ENCODE measurements around the gene GUCY1A2. TPM values are rescaled to one million over a fixed set of nuclear protein-coding genes. Genes with fewer than 3 reads are reported as not detected.
"Not testable (repeated sequence)": the region's sequence is repeated elsewhere in the genome, so short reads cannot be mapped to it uniquely, and the experiment has no call there.

GUCY1A2 gene
- total RNA-seq, 4 donors from 2014 or later = 0.19 to 2.1 (median 0.86) TPM

DNA sequence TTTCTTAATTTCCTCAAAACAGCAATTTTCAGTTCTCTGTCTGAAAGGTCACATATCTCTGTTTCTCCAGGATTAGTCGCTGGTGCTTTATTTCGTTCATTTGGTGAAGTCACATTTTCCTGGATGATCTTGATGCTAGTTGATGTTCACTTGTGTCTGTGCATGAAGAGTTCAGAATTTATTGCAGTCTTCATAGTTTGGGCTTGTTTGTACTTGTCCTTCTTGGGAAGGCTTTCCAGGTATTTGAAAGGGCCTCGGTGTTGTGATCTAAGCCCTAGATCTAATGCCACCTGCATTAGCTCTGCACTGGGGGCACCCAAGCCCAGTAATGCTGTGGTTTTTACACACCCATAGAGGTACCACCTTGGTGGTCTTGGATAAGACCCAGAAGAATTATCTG lies 228.9 kb downstream of the GUCY1A2 start:
- no peaks in the 10 kb centered on the region for H3K9me3 ChIP-seq
- 52% methylated on average over 3 of the region's 3 CpGs for WGBS, 2 donors
- TF ChIP-seq POLR2A (IDR thresholded peaks at IDR 0.05) = no peak
- TF ChIP-seq, protein P1, sequence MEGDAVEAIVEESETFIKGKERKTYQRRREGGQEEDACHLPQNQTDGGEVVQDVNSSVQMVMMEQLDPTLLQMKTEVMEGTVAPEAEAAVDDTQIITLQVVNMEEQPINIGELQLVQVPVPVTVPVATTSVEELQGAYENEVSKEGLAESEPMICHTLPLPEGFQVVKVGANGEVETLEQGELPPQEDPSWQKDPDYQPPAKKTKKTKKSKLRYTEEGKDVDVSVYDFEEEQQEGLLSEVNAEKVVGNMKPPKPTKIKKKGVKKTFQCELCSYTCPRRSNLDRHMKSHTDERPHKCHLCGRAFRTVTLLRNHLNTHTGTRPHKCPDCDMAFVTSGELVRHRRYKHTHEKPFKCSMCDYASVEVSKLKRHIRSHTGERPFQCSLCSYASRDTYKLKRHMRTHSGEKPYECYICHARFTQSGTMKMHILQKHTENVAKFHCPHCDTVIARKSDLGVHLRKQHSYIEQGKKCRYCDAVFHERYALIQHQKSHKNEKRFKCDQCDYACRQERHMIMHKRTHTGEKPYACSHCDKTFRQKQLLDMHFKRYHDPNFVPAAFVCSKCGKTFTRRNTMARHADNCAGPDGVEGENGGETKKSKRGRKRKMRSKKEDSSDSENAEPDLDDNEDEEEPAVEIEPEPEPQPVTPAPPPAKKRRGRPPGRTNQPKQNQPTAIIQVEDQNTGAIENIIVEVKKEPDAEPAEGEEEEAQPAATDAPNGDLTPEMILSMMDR (IDR thresholded peaks at IDR 0.05) = no peak
- H3K27me3 ChIP-seq = no peaks in the 10 kb centered on the region
- H3K27ac ChIP-seq = no peak overlapping the region
- intact Hi-C loops (cut with DNase I) = no loop called here
- no peak overlapping the region for H3K4me3 ChIP-seq
- no peaks in the 10 kb centered on the region for H3K36me3 ChIP-seq
- no peak for DNase-seq
- no peaks in the 10 kb centered on the region for H3K4me1 ChIP-seq

DNA sequence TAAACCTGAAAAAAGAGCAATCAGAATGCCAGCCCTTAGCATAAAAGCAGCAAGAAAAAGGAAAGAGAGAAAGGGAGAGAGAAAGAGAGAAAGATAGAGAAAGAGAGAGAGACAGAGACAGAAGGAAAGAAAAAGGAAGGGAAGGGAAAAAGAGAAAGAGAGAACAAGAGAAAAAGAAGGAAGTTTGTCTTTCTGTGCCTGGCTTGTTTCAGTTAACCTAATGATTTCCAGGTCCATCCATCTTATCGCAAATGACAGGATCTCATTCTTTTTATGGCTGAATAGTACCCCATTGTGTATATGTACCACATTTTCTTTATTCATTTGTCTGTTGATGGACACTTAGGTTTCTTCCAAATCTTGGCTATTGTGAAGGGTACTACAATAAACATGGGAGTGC lies 230.8 kb downstream of the GUCY1A2 start:
- Histone ChIP-seq H3K4me1 (no peaks in the 10 kb centered on the region), H3K9me3 (no peaks in the 10 kb centered on the region), H3K36me3 (no peaks in the 10 kb centered on the region), H3K27ac (no peak overlapping the region), H3K27me3 (no peaks in the 10 kb centered on the region), H3K4me3 (no peak overlapping the region)
- intact Hi-C loops (cut with DNase I) = no loop called here
- no peak for DNase-seq
- 91 to 95% methylated on average over 1 of the region's 1 CpG for WGBS, 2 donors
- TF ChIP-seq, protein P1 (IDR thresholded peaks at IDR 0.05) = no peak
- no peak for TF ChIP-seq POLR2A (IDR thresholded peaks at IDR 0.05)

DNA sequence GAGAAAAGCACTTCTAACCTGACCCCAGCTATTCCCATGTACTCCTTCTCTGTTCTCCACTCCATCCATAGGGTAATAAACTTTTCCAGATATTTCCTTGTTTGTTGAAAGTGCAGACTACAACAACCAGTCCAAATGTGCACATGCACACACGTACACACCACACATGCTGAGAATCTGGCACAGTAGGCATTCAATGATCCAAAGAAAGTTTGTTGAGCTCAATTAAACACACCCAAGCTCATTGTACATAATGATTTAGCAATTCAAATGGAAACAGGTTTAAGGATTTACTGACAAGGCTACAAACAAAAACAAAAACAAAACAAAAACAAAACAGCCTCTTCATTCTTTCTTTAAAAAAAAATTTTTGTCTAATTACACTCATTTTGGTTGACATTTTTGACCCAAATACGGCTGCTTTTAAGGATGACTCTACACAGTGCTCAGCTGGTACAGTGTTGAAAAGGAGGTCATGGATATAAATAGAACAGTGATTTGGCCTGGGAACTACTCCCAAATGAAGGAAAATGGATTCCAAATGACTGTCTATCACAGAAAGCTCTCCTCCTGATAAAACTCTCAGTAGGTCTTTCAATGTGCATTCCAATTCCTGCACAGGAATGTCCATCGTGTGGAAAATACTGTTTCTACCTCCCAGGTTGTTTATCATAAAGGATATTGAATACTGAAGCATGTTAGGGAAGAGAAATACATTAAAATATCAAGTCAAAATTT lies 232.2 kb downstream of the GUCY1A2 start:
- Histone ChIP-seq H3K27me3 (no peaks in the 10 kb centered on the region), H3K4me1 (no peaks in the 10 kb centered on the region), H3K36me3 (no peaks in the 10 kb centered on the region), H3K4me3 (no peak overlapping the region), H3K9me3 (no peaks in the 10 kb centered on the region), H3K27ac (no peak overlapping the region)
- no peak for TF ChIP-seq POLR2A (IDR thresholded peaks at IDR 0.05)
- TF ChIP-seq, protein P1 (IDR thresholded peaks at IDR 0.05) = no peak
- intact Hi-C loops (cut with DNase I) = no loop called here
- WGBS, 2 donors = 53 to 59% methylated on average over 3 of the region's 3 CpGs
- DNase-seq = no peak

DNA sequence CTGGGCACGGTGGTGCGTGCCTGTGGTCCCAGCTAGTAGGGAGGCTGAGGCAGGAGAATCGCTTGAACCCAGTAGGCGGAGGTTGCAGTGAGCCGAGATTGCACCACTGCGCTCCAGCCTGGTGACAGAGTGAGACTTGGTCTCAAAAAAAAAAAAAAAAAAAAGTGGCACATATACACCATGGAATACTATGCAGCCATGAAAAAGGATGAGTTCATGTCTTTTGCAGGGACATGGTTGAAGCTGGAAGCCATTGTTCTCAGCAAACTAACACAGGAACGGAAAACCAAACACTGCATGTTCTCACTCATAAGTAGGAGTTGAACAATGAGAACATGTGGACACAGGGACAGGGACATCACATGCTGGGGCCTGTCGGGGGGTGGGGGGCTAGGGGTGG lies 241.0 kb downstream of the GUCY1A2 start:
- H3K27me3 ChIP-seq; H3K36me3 ChIP-seq; H3K4me1 ChIP-seq; H3K9me3 ChIP-seq; H3K27ac ChIP-seq; H3K4me3 ChIP-seq; DNase-seq; intact Hi-C loops (cut with DNase I): not testable (repeated sequence)
- 93 to 96% methylated on average over 5 to 7 of the region's 8 CpGs for WGBS, 2 donors

DNA sequence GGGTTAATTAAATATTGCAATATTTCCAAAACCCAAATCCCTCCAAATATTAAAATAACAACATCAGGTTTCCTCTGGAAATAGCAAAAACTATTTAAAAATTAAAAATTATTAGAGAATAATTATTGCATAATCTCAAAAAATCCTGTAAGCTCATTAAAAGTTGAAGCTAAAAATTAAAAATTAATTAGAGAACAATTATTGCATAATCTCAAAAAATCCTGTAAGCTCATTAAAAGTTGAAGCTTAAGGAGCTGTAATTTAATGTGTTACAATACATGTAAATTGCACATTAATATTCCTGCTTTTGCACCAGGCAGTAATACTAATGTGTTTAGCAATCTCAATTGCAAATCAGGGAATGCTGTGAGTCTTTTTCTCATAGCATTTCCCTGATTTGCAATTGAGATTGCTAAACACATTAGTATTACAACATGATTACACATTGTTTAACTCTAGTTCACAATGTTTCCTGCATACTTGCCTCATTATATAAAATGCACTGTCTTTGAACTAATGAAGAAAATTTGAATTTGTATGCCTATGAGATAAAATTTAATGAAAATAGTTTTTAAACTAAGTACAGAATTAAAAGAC lies 247.7 kb downstream of the GUCY1A2 start:
- no peaks in the 10 kb centered on the region for H3K27me3 ChIP-seq
- no peaks in the 10 kb centered on the region for H3K9me3 ChIP-seq
- DNase-seq = no peak
- no peak overlapping the region for H3K4me3 ChIP-seq
- H3K4me1 ChIP-seq = no peaks in the 10 kb centered on the region
- intact Hi-C loops (cut with DNase I) = no loop called here
- no peak overlapping the region for H3K27ac ChIP-seq
- H3K36me3 ChIP-seq = no peaks in the 10 kb centered on the region
- TF ChIP-seq POLR2A (IDR thresholded peaks at IDR 0.05) = no peak
- TF ChIP-seq, protein P1 (IDR thresholded peaks at IDR 0.05) = no peak
